IMR-90 (cell line): ENCODE measurements around the gene KCNG4.

Experiments used
- BHLHE40 ChIP-seq: fragments of 150-350 bp; IDR thresholded peaks from 2 replicates; pipeline ENCODE4 v1.6.1; 2016; ENCODE audit warnings: mild to moderate bottlenecking, low read depth, low read length
- CHD1 ChIP-seq: IDR thresholded peaks from 2 replicates; pipeline ENCODE4 v1.6.1; 2012; ENCODE audit warnings: low read depth, low read length, improper control_type of control experiment
- CTCF ChIP-seq: conservative IDR thresholded peaks from 2 replicates; pipeline ENCODE4 v1.5.1; 2012; ENCODE audit warnings: mild to moderate bottlenecking, low read depth, low read length, improper control_type of control experiment
- FOS ChIP-seq: fragments of 150-350 bp; IDR thresholded peaks from 2 replicates; pipeline ENCODE4 v1.6.1; 2016; ENCODE audit warnings: low read depth, low read length
- MAFK ChIP-seq: IDR thresholded peaks from 2 replicates; pipeline ENCODE4 v1.6.1; 2012; ENCODE audit warnings: low read depth, low read length, improper control_type of control experiment
- MXI1 ChIP-seq: IDR thresholded peaks from 2 replicates; pipeline ENCODE4 v1.6.1; 2012; ENCODE audit warnings: low read depth, mild to moderate bottlenecking, low read length, moderate library complexity, borderline replicate concordance
- NFE2L2 ChIP-seq: fragments of 150-350 bp; IDR thresholded peaks from 2 replicates; pipeline ENCODE4 v1.6.1; 2016; ENCODE audit warnings: low read depth, mild to moderate bottlenecking, low read length
- POLR2A ChIP-seq: IDR thresholded peaks from 2 replicates; pipeline ENCODE4 v1.6.1; 2012; ENCODE audit warnings: mild to moderate bottlenecking, low read depth, low read length
- RAD21 ChIP-seq: IDR thresholded peaks from 2 replicates; pipeline ENCODE4 v1.6.1; 2012; ENCODE audit warnings: low read length, improper control_type of control experiment
- RFX5 ChIP-seq: IDR thresholded peaks from 2 replicates; pipeline ENCODE4 v1.8.0; 2012; ENCODE audit warnings: low read depth, mild to moderate bottlenecking, low read length, moderate library complexity
- SMC3 ChIP-seq: fragments of 150-350 bp; IDR thresholded peaks from 2 replicates; pipeline ENCODE4 v1.6.1; 2016; ENCODE audit warnings: low read depth, mild to moderate bottlenecking, antibody characterized with exemption, low read length, moderate library complexity
- USF2 ChIP-seq: fragments of 150-350 bp; IDR thresholded peaks from 2 replicates; pipeline ENCODE4 v1.6.1; 2017; ENCODE audit warnings: mild to moderate bottlenecking, antibody characterized with exemption, low read length, low read depth
- TF ChIP-seq, protein P1 (sequence below): fragments of 150-350 bp; IDR thresholded peaks from 2 replicates; pipeline ENCODE4 v1.6.1; 2016; ENCODE audit warnings: low read depth, mild to moderate bottlenecking, low read length, moderate library complexity, borderline replicate concordance

DNA sequence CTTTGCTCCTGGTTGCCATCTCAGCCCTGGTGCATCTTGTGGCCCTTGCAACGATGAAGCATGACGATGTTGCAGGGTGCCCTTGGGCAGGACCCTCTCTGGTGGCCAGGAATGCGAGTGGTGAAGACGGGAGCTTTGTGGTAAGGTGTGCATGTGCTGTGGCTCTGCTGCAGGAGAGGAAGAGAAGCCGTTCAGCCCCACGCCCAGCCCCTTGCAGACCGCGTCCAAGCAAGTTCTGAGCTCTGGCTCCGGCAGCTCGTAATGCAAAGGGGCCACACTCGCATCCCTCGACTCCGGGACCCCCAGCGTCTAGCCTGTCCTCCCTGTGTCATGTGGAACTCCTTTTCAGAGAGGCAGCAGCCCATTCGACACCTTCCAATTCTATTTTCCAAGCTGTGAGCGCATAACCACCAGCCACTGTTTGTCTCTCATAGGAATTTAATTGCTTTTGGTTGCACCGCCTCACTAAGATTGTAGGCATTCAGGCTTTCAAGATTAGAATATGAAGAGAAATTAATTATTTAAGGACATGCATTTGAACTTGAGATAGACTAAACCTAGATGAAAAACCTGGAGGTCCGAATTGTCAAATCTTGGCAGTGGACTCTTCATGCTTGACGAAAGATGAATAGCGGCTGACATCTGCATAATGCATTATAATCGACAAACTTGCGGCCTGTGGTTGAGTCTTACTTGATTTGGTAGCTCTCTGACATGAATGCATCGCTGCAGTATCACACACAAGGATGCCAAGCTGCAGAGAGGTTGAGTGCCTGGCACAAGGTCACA, 21.1 kb upstream of the KCNG4 start:
- TF ChIP-seq CHD1 (no peak), CTCF (no peak), RAD21 (no peak), MAFK (no peak), POLR2A (no peak), SMC3 (no peak), USF2 (no peak), BHLHE40 (no peak), RFX5 (no peak), NFE2L2 (no peak), MXI1 (no peak), FOS (no peak)
- TF ChIP-seq, protein P1, sequence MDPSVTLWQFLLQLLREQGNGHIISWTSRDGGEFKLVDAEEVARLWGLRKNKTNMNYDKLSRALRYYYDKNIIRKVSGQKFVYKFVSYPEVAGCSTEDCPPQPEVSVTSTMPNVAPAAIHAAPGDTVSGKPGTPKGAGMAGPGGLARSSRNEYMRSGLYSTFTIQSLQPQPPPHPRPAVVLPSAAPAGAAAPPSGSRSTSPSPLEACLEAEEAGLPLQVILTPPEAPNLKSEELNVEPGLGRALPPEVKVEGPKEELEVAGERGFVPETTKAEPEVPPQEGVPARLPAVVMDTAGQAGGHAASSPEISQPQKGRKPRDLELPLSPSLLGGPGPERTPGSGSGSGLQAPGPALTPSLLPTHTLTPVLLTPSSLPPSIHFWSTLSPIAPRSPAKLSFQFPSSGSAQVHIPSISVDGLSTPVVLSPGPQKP: no peak
